HepG2 (cell line): ENCODE data around the gene AOX1. TPM values are rescaled to one million over a fixed set of nuclear protein-coding genes. Genes with fewer than 3 reads are reported as not detected.
A peak's percentile ranks its signal among the peaks of the same experiment; 100 is the strongest.

Experiments used
- AHR ChIP-seq: IDR thresholded peaks from 2 replicates; pipeline ENCODE4 v1.6.1; 2018; ENCODE audit warnings: missing genetic modification reagents, missing compliant biosample characterization
- CEBPG ChIP-seq: IDR thresholded peaks from 2 replicates; pipeline ENCODE4 v1.6.1; 2016
- EZH2 ChIP-seq: conservative IDR thresholded peaks from 2 replicates; pipeline ENCODE4 v1.6.1; 2012; ENCODE audit warnings: mild to moderate bottlenecking, low read depth, low read length, moderate library complexity
- FOXM1 ChIP-seq: sonication (generic); formaldehyde crosslinking; IDR thresholded peaks from 2 replicates; pipeline ENCODE4 v1.5.0; 2020; ENCODE audit warnings: missing genetic modification reagents
- GFI1 ChIP-seq: sonication (generic); formaldehyde crosslinking; IDR thresholded peaks from 2 replicates; pipeline ENCODE4 v1.5.0; 2020; ENCODE audit warnings: missing genetic modification reagents, mild to moderate bottlenecking, borderline replicate concordance
- MATR3 ChIP-seq: sonication (generic); formaldehyde crosslinking; IDR thresholded peaks from 2 replicates; pipeline ENCODE4 v1.4.0; 2020; ENCODE audit warnings: missing genetic modification reagents
- MYNN ChIP-seq: sonication (generic); formaldehyde crosslinking; IDR thresholded peaks from 2 replicates; pipeline ENCODE4 v1.4.0; 2020; ENCODE audit warnings: mild to moderate bottlenecking, low read depth, missing genetic modification reagents
- MZF1 ChIP-seq: sonication (generic); formaldehyde crosslinking; IDR thresholded peaks from 2 replicates; pipeline ENCODE4 v1.8.1; 2023; ENCODE audit warnings: mild to moderate bottlenecking, missing genetic modification reagents, borderline replicate concordance
- ZNF17 ChIP-seq: sonication (generic); formaldehyde crosslinking; IDR thresholded peaks from 2 replicates; pipeline ENCODE4 v1.5.0; 2020; ENCODE audit warnings: mild to moderate bottlenecking, missing genetic modification reagents
- ZNF205 ChIP-seq: IDR thresholded peaks from 2 replicates; pipeline ENCODE4 v1.6.1; 2018; ENCODE audit warnings: missing biosample characterization, missing genetic modification reagents
- ZNF24 ChIP-seq: fragments of 450-650 bp; IDR thresholded peaks from 2 replicates; pipeline ENCODE4 v1.6.1; 2017; ENCODE audit warnings: antibody characterized with exemption, mild to moderate bottlenecking
- ZNF282 ChIP-seq: fragments of 450-650 bp; IDR thresholded peaks from 2 replicates; pipeline ENCODE4 v1.6.1; 2018; ENCODE audit not compliant: partially characterized antibody
- ZNF83 ChIP-seq: sonication (generic); formaldehyde crosslinking; IDR thresholded peaks from 2 replicates; pipeline ENCODE4 v1.4.0; 2020; ENCODE audit warnings: missing genetic modification reagents, mild to moderate bottlenecking, borderline replicate concordance
- polyA plus RNA-seq, 8 experiments: library from polyadenylated mRNA; depleted of rRNA in 3 of 8; stranded (reverse) in 7 of 8; unstranded in 1 of 8; fragments of >200 nt; fragmentation: Illumina TruSeq in 4 of 8; extraction: Trizol in 4 of 8; gene quantifications; 2 replicates each; pipeline versions ENCODE4 v1.2.1 to v1.2.3, GENCODE V29; 2011 to 2016; ENCODE audit warnings: low read depth in 4 of 8, missing spikeins in 1 of 8, mixed read lengths in 1 of 8; ENCODE audit not compliant: insufficient read depth in 1 of 8
- total RNA-seq, 5 experiments: library from RNA; depleted of rRNA; stranded (reverse); fragments of >200 nt; fragmentation: Illumina TruSeq; extraction: Trizol; gene quantifications; 2 replicates each; pipeline ENCODE4 v1.2.3, GENCODE V29; 2016; ENCODE audit warnings: low read depth in 1 of 5
- TF ChIP-seq, protein P1 (sequence below): sonication (generic); formaldehyde crosslinking; IDR thresholded peaks from 2 replicates; pipeline ENCODE4 v1.8.1; 2023; ENCODE audit warnings: missing genetic modification reagents, inconsistent platforms, borderline replicate concordance
- TF ChIP-seq, protein P2 (sequence below): sonication (generic); formaldehyde crosslinking; IDR thresholded peaks from 2 replicates; pipeline ENCODE4 v1.5.0; 2020; ENCODE audit warnings: missing genetic modification reagents
- TF ChIP-seq, protein P3 (sequence below), 2 experiments: sonication (generic) in 1 of 2; formaldehyde crosslinking in 1 of 2; IDR thresholded peaks; 2 replicates each; pipeline versions ENCODE4 v1.4.0 to v1.6.1; 2016 to 2020; ENCODE audit warnings: borderline replicate concordance in 1 of 2, low read depth in 1 of 2, mild to moderate bottlenecking in 1 of 2, missing genetic modification reagents in 1 of 2
- TF ChIP-seq, protein P4 (sequence below): IDR thresholded peaks from 2 replicates; pipeline ENCODE4 v1.6.1; 2012; ENCODE audit warnings: low read length, improper control_type of control experiment
- TF ChIP-seq, protein P5 (sequence below): sonication (generic); formaldehyde crosslinking; IDR thresholded peaks from 2 replicates; pipeline ENCODE4 v1.8.0; 2022; ENCODE audit warnings: missing genetic modification reagents, mild to moderate bottlenecking, moderate library complexity, borderline replicate concordance

AOX1 gene
- total and polyA plus RNA-seq, 2 of the 13 experiments (the other 11 are each of a cell fraction or from before 2014, with no cell fraction given): 9.2 to 18.0 TPM

DNA sequence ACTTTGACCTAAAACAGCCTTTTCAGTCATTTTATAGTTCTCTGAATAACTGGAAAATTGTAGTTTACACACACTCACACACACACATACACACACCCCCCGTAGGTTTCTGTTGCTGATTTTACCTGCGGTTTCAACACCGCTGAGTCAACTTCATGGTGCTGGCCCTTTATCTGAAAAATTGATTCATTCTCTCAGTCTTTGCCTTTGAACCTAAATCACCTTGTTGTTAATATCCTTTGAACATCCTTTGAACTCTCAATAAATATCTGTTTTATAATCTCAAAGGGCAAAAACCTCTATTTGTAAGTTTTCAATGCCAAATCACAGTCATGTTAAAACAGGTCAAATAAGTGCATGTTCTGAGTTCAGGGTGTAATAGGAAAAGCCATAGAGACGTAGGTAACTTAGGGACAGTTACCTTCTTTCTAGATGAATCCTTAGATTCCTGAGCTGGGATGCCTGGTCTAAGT, 116.9 kb downstream of the AOX1 start (continued):
- TF ChIP-seq, protein P1, sequence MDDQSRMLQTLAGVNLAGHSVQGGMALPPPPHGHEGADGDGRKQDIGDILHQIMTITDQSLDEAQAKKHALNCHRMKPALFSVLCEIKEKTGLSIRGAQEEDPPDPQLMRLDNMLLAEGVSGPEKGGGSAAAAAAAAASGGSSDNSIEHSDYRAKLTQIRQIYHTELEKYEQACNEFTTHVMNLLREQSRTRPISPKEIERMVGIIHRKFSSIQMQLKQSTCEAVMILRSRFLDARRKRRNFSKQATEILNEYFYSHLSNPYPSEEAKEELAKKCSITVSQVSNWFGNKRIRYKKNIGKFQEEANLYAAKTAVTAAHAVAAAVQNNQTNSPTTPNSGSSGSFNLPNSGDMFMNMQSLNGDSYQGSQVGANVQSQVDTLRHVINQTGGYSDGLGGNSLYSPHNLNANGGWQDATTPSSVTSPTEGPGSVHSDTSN (CRISPR knock-in tag): no peak
- TF ChIP-seq, protein P2, sequence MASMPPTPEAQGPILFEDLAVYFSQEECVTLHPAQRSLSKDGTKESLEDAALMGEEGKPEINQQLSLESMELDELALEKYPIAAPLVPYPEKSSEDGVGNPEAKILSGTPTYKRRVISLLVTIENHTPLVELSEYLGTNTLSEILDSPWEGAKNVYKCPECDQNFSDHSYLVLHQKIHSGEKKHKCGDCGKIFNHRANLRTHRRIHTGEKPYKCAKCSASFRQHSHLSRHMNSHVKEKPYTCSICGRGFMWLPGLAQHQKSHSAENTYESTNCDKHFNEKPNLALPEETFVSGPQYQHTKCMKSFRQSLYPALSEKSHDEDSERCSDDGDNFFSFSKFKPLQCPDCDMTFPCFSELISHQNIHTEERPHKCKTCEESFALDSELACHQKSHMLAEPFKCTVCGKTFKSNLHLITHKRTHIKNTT (CRISPR knock-in tag): no peak
- TF ChIP-seq EZH2 (no peak), ZNF205 (CRISPR knock-in tag) (peak; percentile 50; the same call in 1 of the 2 replicates), ZNF83 (CRISPR knock-in tag) (no peak), CEBPG (CRISPR knock-in tag) (peak; percentile 82), ZNF17 (CRISPR knock-in tag) (no peak), GFI1 (peak; percentile 99), MZF1 (CRISPR knock-in tag) (no peak), MYNN (no peak), ZNF24 (no peak), MATR3 (CRISPR knock-in tag) (no peak), FOXM1 (CRISPR knock-in tag) (no peak), AHR (no peak), ZNF282 (no peak)
- TF ChIP-seq, protein P3, sequence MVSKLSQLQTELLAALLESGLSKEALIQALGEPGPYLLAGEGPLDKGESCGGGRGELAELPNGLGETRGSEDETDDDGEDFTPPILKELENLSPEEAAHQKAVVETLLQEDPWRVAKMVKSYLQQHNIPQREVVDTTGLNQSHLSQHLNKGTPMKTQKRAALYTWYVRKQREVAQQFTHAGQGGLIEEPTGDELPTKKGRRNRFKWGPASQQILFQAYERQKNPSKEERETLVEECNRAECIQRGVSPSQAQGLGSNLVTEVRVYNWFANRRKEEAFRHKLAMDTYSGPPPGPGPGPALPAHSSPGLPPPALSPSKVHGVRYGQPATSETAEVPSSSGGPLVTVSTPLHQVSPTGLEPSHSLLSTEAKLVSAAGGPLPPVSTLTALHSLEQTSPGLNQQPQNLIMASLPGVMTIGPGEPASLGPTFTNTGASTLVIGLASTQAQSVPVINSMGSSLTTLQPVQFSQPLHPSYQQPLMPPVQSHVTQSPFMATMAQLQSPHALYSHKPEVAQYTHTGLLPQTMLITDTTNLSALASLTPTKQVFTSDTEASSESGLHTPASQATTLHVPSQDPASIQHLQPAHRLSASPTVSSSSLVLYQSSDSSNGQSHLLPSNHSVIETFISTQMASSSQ (IDR thresholded peaks at IDR 0.05; ENCODE audit: low read depth): peak; percentile 49; the same call in 1 of the 2 replicates
- TF ChIP-seq, protein P3 (CRISPR knock-in tag; IDR thresholded peaks at IDR 0.05; ENCODE audit: borderline replicate concordance): no peak; the same call in 1 of the 2 replicates
- TF ChIP-seq, protein P4, sequence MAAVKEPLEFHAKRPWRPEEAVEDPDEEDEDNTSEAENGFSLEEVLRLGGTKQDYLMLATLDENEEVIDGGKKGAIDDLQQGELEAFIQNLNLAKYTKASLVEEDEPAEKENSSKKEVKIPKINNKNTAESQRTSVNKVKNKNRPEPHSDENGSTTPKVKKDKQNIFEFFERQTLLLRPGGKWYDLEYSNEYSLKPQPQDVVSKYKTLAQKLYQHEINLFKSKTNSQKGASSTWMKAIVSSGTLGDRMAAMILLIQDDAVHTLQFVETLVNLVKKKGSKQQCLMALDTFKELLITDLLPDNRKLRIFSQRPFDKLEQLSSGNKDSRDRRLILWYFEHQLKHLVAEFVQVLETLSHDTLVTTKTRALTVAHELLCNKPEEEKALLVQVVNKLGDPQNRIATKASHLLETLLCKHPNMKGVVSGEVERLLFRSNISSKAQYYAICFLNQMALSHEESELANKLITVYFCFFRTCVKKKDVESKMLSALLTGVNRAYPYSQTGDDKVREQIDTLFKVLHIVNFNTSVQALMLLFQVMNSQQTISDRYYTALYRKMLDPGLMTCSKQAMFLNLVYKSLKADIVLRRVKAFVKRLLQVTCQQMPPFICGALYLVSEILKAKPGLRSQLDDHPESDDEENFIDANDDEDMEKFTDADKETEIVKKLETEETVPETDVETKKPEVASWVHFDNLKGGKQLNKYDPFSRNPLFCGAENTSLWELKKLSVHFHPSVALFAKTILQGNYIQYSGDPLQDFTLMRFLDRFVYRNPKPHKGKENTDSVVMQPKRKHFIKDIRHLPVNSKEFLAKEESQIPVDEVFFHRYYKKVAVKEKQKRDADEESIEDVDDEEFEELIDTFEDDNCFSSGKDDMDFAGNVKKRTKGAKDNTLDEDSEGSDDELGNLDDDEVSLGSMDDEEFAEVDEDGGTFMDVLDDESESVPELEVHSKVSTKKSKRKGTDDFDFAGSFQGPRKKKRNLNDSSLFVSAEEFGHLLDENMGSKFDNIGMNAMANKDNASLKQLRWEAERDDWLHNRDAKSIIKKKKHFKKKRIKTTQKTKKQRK: no peak
- TF ChIP-seq, protein P5, sequence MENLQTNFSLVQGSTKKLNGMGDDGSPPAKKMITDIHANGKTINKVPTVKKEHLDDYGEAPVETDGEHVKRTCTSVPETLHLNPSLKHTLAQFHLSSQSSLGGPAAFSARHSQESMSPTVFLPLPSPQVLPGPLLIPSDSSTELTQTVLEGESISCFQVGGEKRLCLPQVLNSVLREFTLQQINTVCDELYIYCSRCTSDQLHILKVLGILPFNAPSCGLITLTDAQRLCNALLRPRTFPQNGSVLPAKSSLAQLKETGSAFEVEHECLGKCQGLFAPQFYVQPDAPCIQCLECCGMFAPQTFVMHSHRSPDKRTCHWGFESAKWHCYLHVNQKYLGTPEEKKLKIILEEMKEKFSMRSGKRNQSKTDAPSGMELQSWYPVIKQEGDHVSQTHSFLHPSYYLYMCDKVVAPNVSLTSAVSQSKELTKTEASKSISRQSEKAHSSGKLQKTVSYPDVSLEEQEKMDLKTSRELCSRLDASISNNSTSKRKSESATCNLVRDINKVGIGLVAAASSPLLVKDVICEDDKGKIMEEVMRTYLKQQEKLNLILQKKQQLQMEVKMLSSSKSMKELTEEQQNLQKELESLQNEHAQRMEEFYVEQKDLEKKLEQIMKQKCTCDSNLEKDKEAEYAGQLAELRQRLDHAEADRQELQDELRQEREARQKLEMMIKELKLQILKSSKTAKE (CRISPR knock-in tag): no peak
